ENCODE measurements around the gene DTNA. TPM values are rescaled to one million over a fixed set of nuclear protein-coding genes. Genes with fewer than 3 reads are reported as not detected.

Gene DTNA
- polyA plus RNA-seq, 6 donors from 2014 or later, result not detected

DNA sequence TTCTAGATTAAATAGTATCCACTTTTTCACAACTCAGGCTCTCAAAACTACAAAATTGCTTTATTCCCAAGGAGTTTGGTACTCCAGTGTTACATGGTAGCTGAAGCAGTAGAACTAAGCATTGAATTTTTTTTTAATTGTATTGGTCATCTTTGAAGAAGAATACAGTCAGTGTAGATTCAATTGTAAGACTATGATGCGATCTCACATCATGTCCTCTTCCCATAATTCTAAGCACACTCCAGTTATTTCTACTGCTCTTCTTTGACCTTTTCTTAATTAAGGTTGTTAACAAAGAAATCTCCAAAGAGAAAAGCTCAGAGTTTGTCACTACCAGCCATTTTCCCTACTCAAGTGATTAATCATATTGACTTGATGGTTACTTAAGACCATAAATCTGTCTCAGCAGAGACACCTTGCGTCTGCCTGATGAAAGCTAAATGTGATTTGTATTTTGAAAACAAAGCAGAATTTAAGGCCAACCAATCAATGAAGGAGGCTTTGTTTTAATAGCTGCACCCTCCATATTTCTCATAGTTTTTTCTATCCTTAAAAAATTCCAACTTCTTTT lies 130.2 kb downstream of the DTNA start:
- ATAC-seq (ENCODE audit: low read depth in 2 of 2) (no peak), DNase-seq (no peak)
- Mint-ChIP-seq H3K9me3 (no peaks in the 10 kb centered on the region), H3K36me3 (no peaks in the 10 kb centered on the region), H3K4me3 (no peak overlapping the region), H3K27me3 (peaks cover 0 to 9% (median 6%) of the 10 kb centered on the region in 3 donors), H3K4me1 (no peaks in the 10 kb centered on the region), H3K27ac (no peak overlapping the region)

DNA sequence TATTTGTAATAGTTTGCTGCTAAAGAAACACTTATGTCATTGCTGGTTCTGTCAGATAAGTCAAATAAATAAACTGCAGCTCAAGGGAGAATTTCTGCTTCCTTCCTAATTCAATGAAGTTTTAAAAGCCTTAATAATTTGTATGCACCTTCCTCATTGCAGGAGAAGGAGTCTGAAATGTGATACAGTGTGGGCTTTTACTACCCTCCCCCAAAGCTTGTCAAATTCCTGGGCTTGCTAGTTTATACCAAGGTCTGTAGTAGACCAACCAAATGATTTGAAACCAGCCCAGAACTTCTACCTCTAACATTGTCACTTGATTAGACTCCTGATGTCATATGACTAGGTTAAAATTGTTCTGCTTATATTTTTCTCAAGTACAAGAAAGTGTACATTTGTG lies 131.8 kb downstream of the DTNA start:
- H3K36me3 Mint-ChIP-seq, result no peaks in the 10 kb centered on the region
- no peak overlapping the region for H3K4me3 Mint-ChIP-seq
- ATAC-seq (ENCODE audit: low read depth in 2 of 2), result no peak
- no peak overlapping the region for H3K27ac Mint-ChIP-seq
- H3K9me3 Mint-ChIP-seq, result peaks cover 0 to 3% (median 0%) of the 10 kb centered on the region in 7 donors
- peaks cover 0 to 9% (median 6%) of the 10 kb centered on the region in 3 donors for H3K27me3 Mint-ChIP-seq
- H3K4me1 Mint-ChIP-seq, result no peaks in the 10 kb centered on the region
- DNase-seq, result no peak

DNA sequence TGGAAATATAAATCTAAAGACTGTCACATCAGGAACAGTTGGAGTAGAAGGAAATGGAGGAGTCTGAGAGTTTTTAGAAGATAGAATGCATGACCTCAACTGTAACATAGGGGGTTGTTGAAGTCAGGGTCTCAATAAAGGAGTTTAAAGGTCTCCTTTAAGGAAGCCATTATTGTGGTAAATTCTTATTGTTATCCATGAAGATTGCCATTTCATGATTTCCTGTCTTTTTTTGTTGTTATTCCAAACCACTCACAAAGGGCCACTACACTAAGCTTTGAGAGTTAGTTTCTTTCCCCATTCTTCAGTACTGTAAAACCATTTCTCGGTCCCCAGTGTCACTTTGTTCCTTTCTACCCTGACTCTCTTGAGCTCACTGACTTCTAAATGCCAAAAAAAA lies 134.0 kb downstream of the DTNA start:
- ATAC-seq (ENCODE audit: low read depth in 2 of 2), result no peak
- no peak for DNase-seq
- Mint-ChIP-seq H3K4me3 (no peak overlapping the region), H3K27me3 (peaks cover 12 to 13% (median 12%) of the 10 kb centered on the region in 3 donors), H3K36me3 (no peaks in the 10 kb centered on the region), H3K27ac (no peak overlapping the region), H3K4me1 (no peaks in the 10 kb centered on the region), H3K9me3 (peaks cover 0 to 5% (median 0%) of the 10 kb centered on the region in 7 donors)

DNA sequence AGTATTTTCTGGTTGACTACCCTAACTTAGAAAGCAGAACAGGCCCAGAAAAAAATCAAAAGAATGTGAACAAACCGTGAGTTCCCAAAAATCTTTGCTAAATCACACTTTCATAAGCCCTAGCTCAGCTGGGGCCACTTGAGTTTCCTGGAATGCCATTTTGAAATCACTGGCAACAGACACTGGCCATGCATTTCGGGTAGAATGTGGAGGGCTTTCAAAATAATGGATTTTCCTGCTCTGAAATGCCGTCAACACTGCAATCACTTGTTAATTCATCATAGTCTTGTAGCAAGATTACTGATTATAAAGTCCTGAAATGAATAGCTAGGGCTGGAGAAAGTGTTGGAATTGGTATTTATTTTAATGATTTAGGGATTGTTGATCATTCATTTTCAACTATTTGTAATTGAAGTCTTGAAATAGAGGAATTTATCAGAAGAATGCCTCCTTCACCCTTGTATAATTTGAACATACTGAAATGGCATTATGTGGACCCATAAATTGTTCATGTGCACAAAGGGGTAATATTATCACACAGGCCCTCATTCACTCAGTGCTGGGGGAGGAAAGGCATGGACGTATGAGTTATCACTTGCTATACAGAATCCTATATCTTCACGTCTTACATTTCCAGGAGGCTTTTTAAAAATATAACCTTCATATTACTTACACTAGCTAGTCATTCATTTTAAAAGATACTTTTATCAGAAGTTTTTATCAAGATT lies 134.8 kb downstream of the DTNA start:
- H3K4me1 Mint-ChIP-seq, result no peaks in the 10 kb centered on the region
- peaks cover 12 to 13% (median 12%) of the 10 kb centered on the region in 3 donors for H3K27me3 Mint-ChIP-seq
- ATAC-seq (ENCODE audit: low read depth in 2 of 2), result no peak
- no peak overlapping the region for H3K4me3 Mint-ChIP-seq
- peaks cover 0 to 5% (median 0%) of the 10 kb centered on the region in 7 donors for H3K9me3 Mint-ChIP-seq
- no peaks in the 10 kb centered on the region for H3K36me3 Mint-ChIP-seq
- no peak overlapping the region for H3K27ac Mint-ChIP-seq
- DNase-seq, result no peak

DNA sequence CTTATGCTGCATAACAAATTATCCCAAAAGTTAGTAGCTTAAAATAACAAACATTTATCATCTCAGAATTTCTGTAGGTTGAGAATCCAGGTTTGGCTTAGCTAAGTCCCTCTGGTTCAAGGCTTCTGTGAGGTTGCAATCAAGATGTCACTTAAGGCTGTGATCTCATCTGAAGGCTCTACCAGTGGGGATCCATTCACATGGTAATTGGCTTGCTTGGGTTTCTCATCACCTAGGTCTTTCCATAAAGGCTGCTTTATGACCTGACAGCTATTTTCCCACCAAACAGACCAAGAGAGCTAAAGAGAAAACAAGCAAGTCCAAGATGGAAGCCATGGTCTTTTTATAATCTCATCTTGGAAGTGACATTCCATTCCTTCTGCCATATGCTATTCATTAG lies 137.3 kb downstream of the DTNA start:
- peaks cover 10 to 16% (median 11%) of the 10 kb centered on the region in 3 donors for H3K27me3 Mint-ChIP-seq
- H3K4me1 Mint-ChIP-seq, result no peaks in the 10 kb centered on the region
- no peak overlapping the region for H3K4me3 Mint-ChIP-seq
- no peak overlapping the region for H3K27ac Mint-ChIP-seq
- ATAC-seq (ENCODE audit: low read depth in 2 of 2), result no peak
- H3K36me3 Mint-ChIP-seq, result no peaks in the 10 kb centered on the region
- H3K9me3 Mint-ChIP-seq, result peaks cover 0 to 5% (median 0%) of the 10 kb centered on the region in 7 donors
- DNase-seq, result no peak

DNA sequence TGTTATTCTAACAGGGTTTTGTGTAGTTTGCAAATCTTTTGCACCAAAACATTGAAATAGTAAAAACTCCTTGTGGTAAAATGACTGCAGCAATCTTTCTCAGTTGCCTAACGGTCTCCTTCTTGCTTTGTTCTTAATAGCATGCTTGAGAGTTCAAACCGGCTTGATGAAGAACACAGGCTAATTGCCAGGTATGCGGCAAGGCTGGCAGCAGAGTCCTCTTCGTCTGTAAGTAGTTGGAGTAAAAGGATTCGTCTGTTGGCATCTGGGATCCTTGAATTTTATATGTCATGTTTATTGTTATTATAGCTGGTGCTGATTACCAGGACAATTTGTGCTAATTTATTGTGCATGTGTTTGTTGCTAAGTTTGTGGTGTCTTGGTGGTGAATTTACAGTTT lies 138.1 kb downstream of the DTNA start:
- peaks cover 0 to 5% (median 0%) of the 10 kb centered on the region in 7 donors for H3K9me3 Mint-ChIP-seq
- H3K4me1 Mint-ChIP-seq, result no peaks in the 10 kb centered on the region
- no peak overlapping the region for H3K4me3 Mint-ChIP-seq
- ATAC-seq (ENCODE audit: low read depth in 2 of 2) (no peak), DNase-seq (no peak)
- no peaks in the 10 kb centered on the region for H3K36me3 Mint-ChIP-seq
- peaks cover 6 to 21% (median 8%) of the 10 kb centered on the region in 3 donors for H3K27me3 Mint-ChIP-seq
- no peak overlapping the region for H3K27ac Mint-ChIP-seq

DNA sequence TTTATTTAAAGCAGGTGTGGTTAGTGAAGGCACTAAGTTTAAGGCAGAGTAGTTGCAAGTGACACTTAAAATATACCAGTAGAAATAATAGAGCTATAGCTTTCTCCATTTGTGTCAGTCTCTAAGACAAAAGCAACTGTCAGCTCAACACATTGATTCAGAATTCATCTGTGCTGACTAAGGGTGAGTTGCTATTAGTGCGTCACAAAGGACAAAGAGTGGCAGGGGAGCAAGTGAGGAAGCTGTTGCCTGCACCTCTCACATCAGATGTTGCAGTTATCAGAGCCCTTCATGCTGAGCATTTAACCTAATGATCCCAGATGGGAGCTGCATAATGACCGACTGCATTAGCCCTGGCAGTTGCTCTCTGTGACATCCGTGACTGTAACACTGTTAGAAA lies 138.6 kb downstream of the DTNA start:
- Mint-ChIP-seq H3K36me3 (no peaks in the 10 kb centered on the region), H3K9me3 (peaks cover 0 to 5% (median 0%) of the 10 kb centered on the region in 7 donors)
- ATAC-seq (ENCODE audit: low read depth in 2 of 2), result no peak

DNA sequence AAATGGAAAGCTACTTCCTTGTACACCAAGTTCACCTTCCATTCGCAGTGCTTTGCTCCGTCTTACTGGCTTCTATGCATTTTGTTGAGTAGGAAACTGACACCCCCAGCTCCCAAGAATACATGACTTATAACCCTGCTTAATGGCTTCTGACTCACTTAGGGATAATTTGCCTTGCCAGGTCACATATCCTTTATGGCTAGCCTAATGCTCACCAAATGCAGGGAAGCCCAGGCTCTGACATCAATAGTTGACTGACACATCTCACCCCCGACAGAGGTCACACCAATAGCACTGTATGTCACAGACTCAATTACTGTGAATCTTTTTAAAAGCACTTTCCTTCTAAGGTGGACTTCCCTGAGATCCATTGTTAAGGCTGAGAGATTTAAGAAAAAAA lies 147.2 kb downstream of the DTNA start:
- no peaks in the 10 kb centered on the region for H3K9me3 Mint-ChIP-seq
- no peaks in the 10 kb centered on the region for H3K36me3 Mint-ChIP-seq
- ATAC-seq (ENCODE audit: low read depth in 2 of 2), result no peak

More for the DNA sequence above, 138.6 kb downstream of the DTNA start:
- no peak for DNase-seq
- no peak overlapping the region for H3K27ac Mint-ChIP-seq
- no peak overlapping the region for H3K4me3 Mint-ChIP-seq
- peaks cover 6 to 21% (median 8%) of the 10 kb centered on the region in 3 donors for H3K27me3 Mint-ChIP-seq
- no peaks in the 10 kb centered on the region for H3K4me1 Mint-ChIP-seq

DNA sequence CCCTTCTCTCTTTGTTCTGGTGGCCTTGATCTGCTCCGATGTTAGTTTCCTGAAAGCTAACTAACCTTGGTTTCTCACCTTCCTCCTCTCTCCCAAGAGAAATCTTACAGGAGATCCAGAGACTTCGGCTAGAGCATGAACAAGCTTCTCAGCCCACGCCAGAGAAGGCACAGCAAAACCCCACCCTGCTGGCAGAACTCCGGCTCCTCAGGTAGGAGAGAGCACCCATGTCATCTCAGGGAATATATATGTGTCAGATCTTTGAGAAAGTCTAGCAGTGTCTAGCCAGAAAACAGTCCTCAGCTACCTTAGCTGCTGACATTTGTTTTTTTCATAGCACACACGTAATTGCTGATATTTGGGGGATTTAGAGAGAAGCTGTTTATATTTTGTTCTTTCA lies 148.1 kb downstream of the DTNA start:
- no peaks in the 10 kb centered on the region for H3K9me3 Mint-ChIP-seq
- H3K4me3 Mint-ChIP-seq, result peak overlapping the region in 2 of 8 donors; percentile 2 to 31
- DNase-seq (no peak), ATAC-seq (ENCODE audit: low read depth in 2 of 2) (no peak)
- no peak overlapping the region for H3K27ac Mint-ChIP-seq
- H3K4me1 Mint-ChIP-seq, result peaks cover 5 to 7% (median 7%) of the 10 kb centered on the region in 3 donors
- no peaks in the 10 kb centered on the region for H3K27me3 Mint-ChIP-seq
- H3K36me3 Mint-ChIP-seq, result no peaks in the 10 kb centered on the region

More for the DNA sequence above, 147.2 kb downstream of the DTNA start:
- Mint-ChIP-seq H3K4me3 (no peak overlapping the region), H3K4me1 (peaks cover 5 to 7% (median 7%) of the 10 kb centered on the region in 3 donors), H3K27ac (no peak overlapping the region), H3K27me3 (peaks cover 0 to 6% (median 0%) of the 10 kb centered on the region in 3 donors)
- DNase-seq, result no peak

DNA sequence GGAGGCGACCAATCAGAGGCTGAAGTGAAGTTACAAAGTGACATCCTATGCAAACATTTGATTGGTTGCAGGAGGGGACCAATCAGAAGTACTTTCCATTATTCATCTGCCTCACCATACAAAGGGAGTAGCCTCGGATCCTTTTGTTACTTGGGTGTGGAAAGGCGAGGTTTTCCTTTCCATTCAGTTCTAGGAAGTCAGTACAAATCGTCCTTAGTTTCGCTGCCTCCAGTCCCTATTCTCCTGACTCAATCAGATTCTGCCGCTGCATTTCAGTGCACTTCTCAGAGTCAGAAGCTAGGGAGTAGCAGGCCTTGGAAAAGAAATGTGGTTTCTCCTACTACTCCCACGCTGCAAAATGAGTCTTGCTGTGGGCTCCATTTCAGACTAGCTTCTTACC lies 149.4 kb downstream of the DTNA start:
- Mint-ChIP-seq H3K36me3 (no peaks in the 10 kb centered on the region), H3K4me1 (peaks cover 5 to 7% (median 7%) of the 10 kb centered on the region in 3 donors), H3K4me3 (peak overlapping the region in 2 of 8 donors; percentile 11 to 54), H3K9me3 (no peaks in the 10 kb centered on the region), H3K27me3 (no peaks in the 10 kb centered on the region), H3K27ac (no peak overlapping the region)
- ATAC-seq (ENCODE audit: low read depth in 2 of 2) (no peak), DNase-seq (no peak)

DNA sequence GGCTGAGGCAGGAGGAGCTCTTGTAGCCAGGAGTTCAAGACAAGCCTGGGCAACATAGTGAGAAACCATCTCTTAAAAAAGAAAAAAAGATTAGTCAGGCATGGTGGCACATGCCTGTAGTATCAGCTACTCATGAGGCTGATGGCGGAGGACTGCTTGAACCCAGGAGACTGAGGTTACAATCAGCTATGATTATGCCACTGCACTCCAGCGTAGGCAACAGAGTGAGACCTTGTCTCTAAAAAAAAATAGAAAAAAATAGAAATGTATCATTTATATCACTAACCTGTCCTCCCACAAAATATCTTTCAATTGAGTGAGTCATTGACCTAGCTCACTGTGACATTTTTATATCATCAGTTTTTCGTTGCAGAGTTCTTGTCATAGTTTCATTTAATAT lies 152.5 kb downstream of the DTNA start:
- no peaks in the 10 kb centered on the region for H3K9me3 Mint-ChIP-seq
- no peaks in the 10 kb centered on the region for H3K36me3 Mint-ChIP-seq
- no peak for ATAC-seq (ENCODE audit: low read depth in 2 of 2)
- no peaks in the 10 kb centered on the region for H3K27me3 Mint-ChIP-seq
- peaks cover 7 to 11% (median 7%) of the 10 kb centered on the region in 3 donors for H3K4me1 Mint-ChIP-seq
- no peak overlapping the region for H3K27ac Mint-ChIP-seq
- DNase-seq, result no peak
- H3K4me3 Mint-ChIP-seq, result no peak overlapping the region

DNA sequence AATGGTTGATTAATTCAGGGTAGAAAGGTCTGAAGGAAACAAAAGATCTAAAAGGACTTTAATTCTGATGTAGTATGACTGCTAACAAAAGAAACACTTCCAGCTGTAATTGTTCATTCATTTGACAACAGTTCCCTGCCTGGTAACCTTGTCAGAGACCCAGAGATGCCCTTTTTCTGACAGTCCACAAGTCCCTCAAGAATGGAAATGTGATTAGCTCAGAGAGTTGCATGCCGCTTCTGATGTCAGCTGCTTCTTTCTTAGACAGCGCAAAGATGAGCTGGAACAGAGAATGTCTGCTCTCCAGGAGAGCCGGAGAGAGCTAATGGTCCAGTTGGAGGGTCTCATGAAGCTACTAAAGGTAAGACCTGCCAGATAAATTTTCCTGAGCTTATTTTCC lies 153.6 kb downstream of the DTNA start:
- H3K36me3 Mint-ChIP-seq, result no peaks in the 10 kb centered on the region
- H3K27ac Mint-ChIP-seq, result no peak overlapping the region
- no peak overlapping the region for H3K4me3 Mint-ChIP-seq
- ATAC-seq (ENCODE audit: low read depth in 2 of 2) (no peak), DNase-seq (no peak)
- no peaks in the 10 kb centered on the region for H3K9me3 Mint-ChIP-seq
- no peaks in the 10 kb centered on the region for H3K27me3 Mint-ChIP-seq
- peaks cover 7 to 11% (median 7%) of the 10 kb centered on the region in 3 donors for H3K4me1 Mint-ChIP-seq

DNA sequence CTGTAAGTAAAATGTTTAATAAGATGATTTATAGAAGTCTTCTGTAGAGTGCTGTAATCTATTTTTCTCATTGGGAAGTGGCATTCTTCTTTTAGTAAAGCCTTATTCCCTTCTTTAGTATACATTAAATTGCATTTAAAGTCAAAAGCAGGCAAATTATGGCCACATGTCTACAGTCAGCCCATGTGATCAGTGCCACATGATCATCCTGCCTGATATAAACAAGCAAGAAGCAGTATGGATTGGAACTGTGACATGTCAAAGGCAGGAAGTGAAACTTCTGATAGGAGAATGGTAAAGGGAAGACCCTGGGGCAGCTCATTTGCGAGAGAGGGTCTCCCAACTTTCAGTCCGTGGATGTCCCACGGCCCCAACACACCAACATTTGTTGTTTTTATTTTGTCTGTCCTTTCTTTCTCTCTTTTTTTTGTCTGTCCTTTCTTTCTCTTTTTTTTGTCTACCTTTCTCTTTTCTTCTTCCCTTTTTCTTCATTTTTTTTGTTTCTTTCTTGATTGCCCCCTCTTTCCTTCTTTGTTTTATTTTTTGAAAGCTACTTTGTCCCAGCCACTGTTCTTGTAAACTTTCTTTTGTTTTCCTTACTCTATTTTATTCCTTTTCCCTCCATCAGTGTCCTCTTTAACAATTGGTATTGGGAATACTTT lies 154.9 kb downstream of the DTNA start:
- Mint-ChIP-seq H3K36me3 (no peaks in the 10 kb centered on the region), H3K9me3 (no peaks in the 10 kb centered on the region), H3K27me3 (no peaks in the 10 kb centered on the region), H3K4me3 (peak overlapping the region in 1 of 8 donors; percentile 27), H3K27ac (peak overlapping the region in 1 of 6 donors; percentile 75), H3K4me1 (peaks cover 7 to 11% (median 7%) of the 10 kb centered on the region in 3 donors)
- no peak for DNase-seq
- ATAC-seq (ENCODE audit: low read depth in 2 of 2), result no peak

DNA sequence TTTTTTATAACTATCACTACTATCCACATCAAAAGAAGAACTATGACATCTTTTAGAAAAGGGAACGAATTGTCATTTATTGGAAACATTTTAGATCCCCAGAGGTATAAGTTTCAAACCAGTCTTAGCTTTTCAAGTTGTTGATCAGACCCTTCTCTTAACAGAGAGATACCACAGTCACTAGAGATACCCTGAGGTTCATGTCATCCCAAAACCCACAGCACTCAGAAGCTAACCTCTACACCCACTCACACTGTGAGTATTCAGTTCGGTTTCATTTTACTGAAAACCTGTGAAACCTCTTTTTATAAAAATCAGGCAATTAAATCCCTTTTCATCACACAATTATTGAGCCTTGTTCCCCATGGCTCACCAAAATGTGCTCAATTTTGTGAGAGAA lies 156.2 kb downstream of the DTNA start:
- no peaks in the 10 kb centered on the region for H3K36me3 Mint-ChIP-seq
- no peaks in the 10 kb centered on the region for H3K9me3 Mint-ChIP-seq
- DNase-seq, result no peak
- no peak overlapping the region for H3K27ac Mint-ChIP-seq
- no peaks in the 10 kb centered on the region for H3K27me3 Mint-ChIP-seq
- H3K4me3 Mint-ChIP-seq, result no peak overlapping the region
- H3K4me1 Mint-ChIP-seq, result peaks cover 0 to 6% (median 0%) of the 10 kb centered on the region in 3 donors
- no peak for ATAC-seq (ENCODE audit: low read depth in 2 of 2)
